Immature natural killer cell (primary cell): Measurements from ENCODE around the gene TXNRD1. TPM values are rescaled to one million over a fixed set of nuclear protein-coding genes. Genes with fewer than 3 reads are reported as not detected.
"Not testable (repeated sequence)": the region's sequence is repeated elsewhere in the genome, so short reads cannot be mapped to it uniquely, and the experiment has no call there.

Source experiments
- DNase-seq, 3 donors: peaks; one replicate each; pipeline ENCODE4 v3.0.0; 2022; ENCODE audit warnings: mixed read lengths in 1 of 3
- H3K27ac Mint-ChIP-seq, 6 donors: one replicate each; pipeline ENCODE4 v1.8.0; 2020; ENCODE audit warnings: mixed read lengths in 6 of 6, mild to moderate bottlenecking in 5 of 6, inconsistent platforms in 4 of 6, moderate library complexity in 3 of 6
- H3K27me3 Mint-ChIP-seq, 3 donors: one replicate each; pipeline ENCODE4 v1.8.0; 2020 to 2021; ENCODE audit warnings: low read depth in 3 of 3, mild to moderate bottlenecking in 3 of 3, mixed read lengths in 3 of 3, moderate library complexity in 3 of 3, inconsistent platforms in 1 of 3
- H3K36me3 Mint-ChIP-seq, 3 donors: one replicate each; pipeline ENCODE4 v1.8.0; 2020; ENCODE audit warnings: mixed read lengths in 3 of 3, inconsistent platforms in 2 of 3, mild to moderate bottlenecking in 2 of 3
- H3K4me1 Mint-ChIP-seq, 2 donors: one replicate each; pipeline ENCODE4 v1.8.0; 2020; ENCODE audit warnings: inconsistent platforms in 2 of 2, mild to moderate bottlenecking in 2 of 2, mixed read lengths in 2 of 2, moderate library complexity in 1 of 2
- H3K4me3 Mint-ChIP-seq, 5 donors: one replicate each; pipeline ENCODE4 v1.8.0; 2020; ENCODE audit warnings: mild to moderate bottlenecking in 5 of 5, mixed read lengths in 5 of 5, inconsistent platforms in 3 of 5, moderate library complexity in 3 of 5
- H3K9me3 Mint-ChIP-seq, 6 donors: one replicate each; pipeline ENCODE4 v1.8.0; 2020; ENCODE audit warnings: mild to moderate bottlenecking in 6 of 6, mixed read lengths in 6 of 6, inconsistent platforms in 4 of 6, moderate library complexity in 3 of 6
- polyA plus RNA-seq, 3 donors: library from polyadenylated mRNA; unstranded; fragments of 300-500 nt; fragmentation: Illumina TruSeq; gene quantifications; one replicate each; pipeline ENCODE4 v1.2.3, GENCODE V29; 2021

TXNRD1 gene
- polyA plus RNA-seq, 3 donors from 2014 or later, result 30.4 to 53.7 (median 51.0) TPM

DNA sequence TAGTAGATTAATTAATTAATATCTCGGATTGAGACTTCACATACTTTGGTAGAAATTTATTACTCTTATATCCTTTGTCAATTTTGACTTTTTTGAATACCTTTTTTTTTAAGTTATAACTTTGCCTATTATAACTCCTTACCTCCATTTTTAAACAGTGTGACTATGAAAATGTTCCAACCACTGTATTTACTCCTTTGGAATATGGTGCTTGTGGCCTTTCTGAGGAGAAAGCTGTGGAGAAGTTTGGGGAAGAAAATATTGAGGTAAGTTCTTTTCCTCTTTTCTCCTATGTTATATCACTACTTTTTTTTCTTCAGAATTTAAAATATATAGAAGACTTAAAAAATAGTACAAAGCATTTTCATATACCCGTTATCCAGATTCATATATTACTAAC, 115.8 kb downstream of the TXNRD1 start:
- no peaks in the 10 kb centered on the region for H3K4me1 Mint-ChIP-seq

DNA sequence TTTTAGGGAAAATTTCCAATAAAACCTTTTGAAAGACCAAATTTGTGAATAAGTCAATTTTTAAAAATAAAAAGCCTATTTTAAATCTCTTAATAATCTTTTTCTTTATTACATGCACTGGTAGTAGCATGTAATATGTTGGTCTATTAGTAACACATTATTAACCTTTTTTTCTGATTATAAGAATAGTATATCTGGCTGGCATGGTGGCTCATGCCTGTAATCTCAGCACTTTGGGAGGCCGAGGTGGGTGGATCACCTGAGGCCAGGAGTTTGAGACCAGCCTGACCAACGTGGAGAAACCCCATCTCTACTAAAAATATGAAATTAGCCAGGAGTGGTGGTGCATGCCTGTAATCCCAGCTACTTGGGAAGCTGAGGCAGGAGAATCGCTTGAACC, 116.7 kb downstream of the TXNRD1 start:
- H3K27ac Mint-ChIP-seq, H3K9me3 Mint-ChIP-seq, H3K4me3 Mint-ChIP-seq, H3K27me3 Mint-ChIP-seq, DNase-seq, H3K4me1 Mint-ChIP-seq: not testable (repeated sequence)
- peaks cover 9 to 26% (median 16%) of the 10 kb centered on the region in 3 donors for H3K36me3 Mint-ChIP-seq

More for the DNA sequence above, 115.8 kb downstream of the TXNRD1 start:
- no peaks in the 10 kb centered on the region for H3K9me3 Mint-ChIP-seq
- no peak overlapping the region for H3K27ac Mint-ChIP-seq
- no peaks in the 10 kb centered on the region for H3K27me3 Mint-ChIP-seq
- peaks cover 14 to 28% (median 21%) of the 10 kb centered on the region in 3 donors for H3K36me3 Mint-ChIP-seq
- no peak for DNase-seq
- H3K4me3 Mint-ChIP-seq, result no peak overlapping the region

DNA sequence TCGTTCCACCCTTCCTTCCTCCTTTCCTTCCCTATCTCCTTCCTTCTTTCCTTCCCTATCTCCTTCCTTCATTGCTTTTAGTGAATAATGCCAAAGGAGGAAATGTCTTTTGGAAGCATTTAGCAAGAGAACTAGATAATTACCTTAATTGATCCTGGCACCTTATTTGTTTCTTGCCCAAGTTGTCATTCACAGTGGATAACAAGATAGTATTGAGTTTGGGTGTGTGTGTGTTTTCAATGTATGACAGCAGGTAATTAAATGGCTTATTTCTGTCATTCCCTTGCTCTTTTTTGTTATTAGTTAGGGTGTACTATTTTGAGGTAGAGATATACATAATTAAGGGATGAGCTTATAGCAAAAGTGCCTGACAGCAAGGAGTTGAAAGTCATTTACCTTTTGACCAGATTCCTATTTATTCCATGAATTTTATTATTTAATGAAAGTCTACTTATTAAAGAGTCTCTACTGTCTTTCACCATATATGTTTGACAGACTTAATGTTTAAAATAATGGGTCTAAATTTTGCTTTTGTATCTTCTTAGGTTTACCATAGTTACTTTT, 118.2 kb downstream of the TXNRD1 start:
- Mint-ChIP-seq H3K27ac (no peak overlapping the region), H3K4me1 (no peaks in the 10 kb centered on the region), H3K27me3 (no peaks in the 10 kb centered on the region), H3K4me3 (no peak overlapping the region), H3K9me3 (no peaks in the 10 kb centered on the region), H3K36me3 (peaks cover 4 to 22% (median 9%) of the 10 kb centered on the region in 3 donors)
- DNase-seq, result no peak

DNA sequence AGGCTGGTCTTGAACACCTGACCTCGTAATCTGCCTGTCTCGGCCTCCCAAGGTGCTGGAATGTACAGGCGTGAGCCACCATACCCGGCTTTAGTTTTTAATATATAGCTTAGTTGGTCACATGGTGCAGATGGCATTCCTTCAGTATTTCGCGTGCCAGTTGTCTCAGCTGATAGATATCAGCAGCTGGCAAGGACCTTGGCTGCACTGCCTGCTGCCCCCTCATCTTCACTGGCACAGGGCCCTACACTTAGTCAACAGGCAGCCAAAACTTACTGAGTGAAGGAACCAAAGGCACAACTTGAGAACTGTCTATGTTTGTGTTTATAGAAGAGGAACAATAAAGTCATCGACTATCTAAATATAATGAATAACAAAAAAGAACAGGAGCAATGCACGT, 119.0 kb downstream of the TXNRD1 start:
- Mint-ChIP-seq H3K27ac (no peak overlapping the region), H3K4me1 (no peaks in the 10 kb centered on the region), H3K4me3 (no peak overlapping the region), H3K27me3 (no peaks in the 10 kb centered on the region), H3K9me3 (no peaks in the 10 kb centered on the region), H3K36me3 (peaks cover 6 to 23% (median 11%) of the 10 kb centered on the region in 3 donors)
- no peak for DNase-seq

DNA sequence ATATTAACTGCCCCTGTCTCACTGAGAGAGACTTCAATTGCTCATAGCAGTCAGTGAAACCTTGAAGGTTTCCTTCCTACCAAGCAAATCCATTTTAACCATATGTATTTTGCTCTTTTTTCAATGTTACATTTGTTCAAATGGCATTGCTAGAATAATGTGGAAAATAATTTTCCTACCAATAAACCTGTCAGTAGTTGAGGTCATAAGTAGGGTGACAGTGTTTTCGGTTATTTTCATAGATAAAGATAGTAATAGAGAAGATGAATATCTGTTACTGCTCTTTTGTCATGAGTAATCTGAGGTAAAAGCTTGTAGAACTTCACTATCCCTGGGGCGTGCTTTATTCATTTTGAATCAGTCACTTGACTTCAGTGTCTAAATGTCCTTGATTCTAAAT, 120.5 kb downstream of the TXNRD1 start:
- H3K27ac Mint-ChIP-seq, result no peak overlapping the region
- H3K4me3 Mint-ChIP-seq, result no peak overlapping the region
- H3K4me1 Mint-ChIP-seq, result no peaks in the 10 kb centered on the region
- H3K9me3 Mint-ChIP-seq, result no peaks in the 10 kb centered on the region
- DNase-seq, result no peak
- H3K27me3 Mint-ChIP-seq, result no peaks in the 10 kb centered on the region
- peaks cover 9 to 36% (median 19%) of the 10 kb centered on the region in 3 donors for H3K36me3 Mint-ChIP-seq

DNA sequence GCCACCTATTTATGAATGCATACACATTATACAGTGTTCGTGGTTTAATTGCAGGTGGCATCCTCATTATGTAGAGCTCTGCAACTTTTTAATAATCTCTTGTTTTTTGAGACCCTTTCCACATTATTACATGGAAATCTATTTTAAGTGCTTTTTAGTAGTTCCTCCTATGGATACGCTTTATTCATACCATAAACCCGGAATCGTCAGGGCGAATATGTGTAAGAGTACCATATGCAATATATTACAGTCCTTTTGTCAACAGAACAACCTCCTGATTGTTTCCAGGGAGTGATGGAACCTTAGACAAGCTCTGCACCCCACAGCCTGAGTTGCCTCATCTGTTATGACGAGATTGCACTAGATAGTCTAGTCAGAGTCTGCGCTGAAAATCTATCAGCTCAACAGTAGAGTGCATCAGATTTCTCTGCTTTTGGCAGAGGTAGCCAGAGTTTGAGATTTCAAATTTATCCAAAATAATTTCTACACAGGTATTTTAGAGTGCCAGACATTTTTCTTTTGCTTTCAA, 121.5 kb downstream of the TXNRD1 start:
- H3K36me3 Mint-ChIP-seq, result peaks cover 9 to 38% (median 20%) of the 10 kb centered on the region in 3 donors
- no peaks in the 10 kb centered on the region for H3K27me3 Mint-ChIP-seq
- H3K4me1 Mint-ChIP-seq, result no peaks in the 10 kb centered on the region
- no peak overlapping the region for H3K4me3 Mint-ChIP-seq
- no peaks in the 10 kb centered on the region for H3K9me3 Mint-ChIP-seq
- H3K27ac Mint-ChIP-seq, result peak overlapping the region in 1 of 6 donors; percentile 28
- DNase-seq, result no peak

DNA sequence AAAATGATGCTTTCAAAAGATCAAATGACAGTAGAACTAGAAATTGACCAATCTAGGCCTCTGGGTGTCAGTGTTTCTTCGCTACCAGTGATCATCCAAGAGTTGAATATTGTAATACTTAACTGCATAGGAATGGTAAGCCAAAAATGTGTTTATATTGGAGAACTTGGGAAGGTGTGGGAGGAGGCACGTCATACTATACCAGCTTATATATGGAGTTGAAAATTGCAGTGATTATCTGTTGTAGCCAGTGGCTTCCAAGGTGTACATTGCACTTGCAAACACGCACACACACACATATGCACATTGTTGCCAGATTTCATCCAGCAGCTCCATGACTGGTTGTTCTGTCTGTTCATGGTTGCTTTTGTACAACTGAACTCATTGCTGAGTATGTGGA, 124.1 kb downstream of the TXNRD1 start:
- Mint-ChIP-seq H3K4me3 (no peak overlapping the region), H3K4me1 (no peaks in the 10 kb centered on the region), H3K27ac (no peak overlapping the region), H3K27me3 (no peaks in the 10 kb centered on the region), H3K9me3 (no peaks in the 10 kb centered on the region), H3K36me3 (peaks cover 8 to 38% (median 28%) of the 10 kb centered on the region in 3 donors)
- no peak for DNase-seq

DNA sequence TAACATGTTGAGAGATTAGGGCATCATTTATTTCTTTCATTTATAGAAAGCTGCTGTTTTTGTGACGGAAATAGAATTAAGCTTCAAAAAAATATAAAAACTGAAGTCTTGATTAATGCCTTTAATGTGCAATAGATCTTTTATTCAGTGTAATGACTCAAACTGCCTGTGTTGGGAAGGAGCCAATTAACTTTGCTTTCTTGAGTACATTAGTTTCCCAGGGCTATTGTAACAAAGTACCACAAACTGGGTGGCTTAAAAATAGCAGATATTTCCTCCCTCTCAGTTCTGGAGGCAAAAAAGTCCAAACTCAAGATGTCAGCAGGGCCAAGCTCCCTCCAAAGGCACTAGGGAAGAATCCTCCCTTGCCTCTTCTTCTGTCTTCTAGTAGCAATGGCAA, 124.6 kb downstream of the TXNRD1 start:
- DNase-seq, result no peak
- no peaks in the 10 kb centered on the region for H3K9me3 Mint-ChIP-seq
- H3K4me3 Mint-ChIP-seq, result no peak overlapping the region
- no peaks in the 10 kb centered on the region for H3K4me1 Mint-ChIP-seq
- peaks cover 5 to 34% (median 25%) of the 10 kb centered on the region in 3 donors for H3K36me3 Mint-ChIP-seq
- H3K27me3 Mint-ChIP-seq, result no peaks in the 10 kb centered on the region
- H3K27ac Mint-ChIP-seq, result peak overlapping the region in 1 of 6 donors; percentile 31

DNA sequence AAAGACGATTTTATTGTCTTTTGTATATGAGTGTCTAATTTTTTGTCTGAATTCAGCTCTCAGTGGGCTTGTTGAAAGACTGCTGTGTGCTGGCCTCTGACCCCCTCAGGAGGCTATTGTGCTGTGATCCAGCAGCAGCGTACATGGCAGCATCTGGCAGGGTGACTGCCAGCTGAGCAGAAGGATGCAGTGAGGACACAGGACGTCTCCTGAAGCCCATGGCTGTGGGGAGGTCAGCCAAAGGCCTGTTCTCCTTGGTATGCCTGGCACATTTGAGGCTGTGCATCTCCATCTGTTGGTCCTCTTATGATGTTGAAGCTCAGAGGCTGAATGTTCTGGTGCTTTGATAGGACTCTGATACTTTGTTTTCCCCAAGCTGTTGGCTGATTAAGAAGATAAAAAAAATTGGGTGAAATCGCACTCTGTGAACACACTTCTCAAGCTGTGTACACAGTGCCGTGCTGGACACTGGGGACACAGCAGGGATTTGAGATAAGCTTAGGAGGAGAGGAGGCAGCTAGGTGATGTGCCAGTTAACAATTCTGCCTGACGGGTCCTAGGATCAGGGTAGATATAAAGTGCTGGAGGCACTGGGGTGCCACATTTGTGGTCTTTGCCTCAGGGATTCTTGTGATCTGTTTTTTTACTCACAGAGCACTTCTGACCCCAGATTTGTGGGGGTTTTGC, 125.5 kb downstream of the TXNRD1 start:
- no peak for DNase-seq
- Mint-ChIP-seq H3K27ac (no peak overlapping the region), H3K4me3 (no peak overlapping the region), H3K4me1 (no peaks in the 10 kb centered on the region), H3K27me3 (no peaks in the 10 kb centered on the region), H3K9me3 (no peaks in the 10 kb centered on the region), H3K36me3 (peaks cover 5 to 34% (median 25%) of the 10 kb centered on the region in 3 donors)

DNA sequence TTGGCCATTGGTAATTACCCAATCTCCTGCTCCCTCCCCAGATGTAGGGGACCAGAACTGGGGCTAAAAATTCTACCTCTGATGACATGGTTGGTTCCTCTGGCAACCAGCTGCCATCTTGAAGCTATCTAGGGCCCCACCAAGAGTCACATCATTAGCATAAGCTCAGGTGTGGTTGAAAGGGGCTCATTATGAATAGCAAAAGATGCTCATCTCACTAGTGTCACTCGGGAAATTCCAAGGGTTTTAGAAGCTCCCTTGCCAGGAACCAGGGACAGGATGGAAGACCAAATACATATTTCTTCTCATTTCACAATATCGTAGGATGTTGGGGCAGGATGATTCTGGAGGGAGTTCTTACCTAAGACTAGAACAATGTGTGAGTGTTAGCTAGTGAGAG, 126.6 kb downstream of the TXNRD1 start:
- no peaks in the 10 kb centered on the region for H3K4me1 Mint-ChIP-seq
- no peak for DNase-seq
- H3K36me3 Mint-ChIP-seq, result peaks cover 5 to 32% (median 25%) of the 10 kb centered on the region in 3 donors
- no peaks in the 10 kb centered on the region for H3K27me3 Mint-ChIP-seq
- no peak overlapping the region for H3K4me3 Mint-ChIP-seq
- no peaks in the 10 kb centered on the region for H3K9me3 Mint-ChIP-seq
- H3K27ac Mint-ChIP-seq, result no peak overlapping the region

DNA sequence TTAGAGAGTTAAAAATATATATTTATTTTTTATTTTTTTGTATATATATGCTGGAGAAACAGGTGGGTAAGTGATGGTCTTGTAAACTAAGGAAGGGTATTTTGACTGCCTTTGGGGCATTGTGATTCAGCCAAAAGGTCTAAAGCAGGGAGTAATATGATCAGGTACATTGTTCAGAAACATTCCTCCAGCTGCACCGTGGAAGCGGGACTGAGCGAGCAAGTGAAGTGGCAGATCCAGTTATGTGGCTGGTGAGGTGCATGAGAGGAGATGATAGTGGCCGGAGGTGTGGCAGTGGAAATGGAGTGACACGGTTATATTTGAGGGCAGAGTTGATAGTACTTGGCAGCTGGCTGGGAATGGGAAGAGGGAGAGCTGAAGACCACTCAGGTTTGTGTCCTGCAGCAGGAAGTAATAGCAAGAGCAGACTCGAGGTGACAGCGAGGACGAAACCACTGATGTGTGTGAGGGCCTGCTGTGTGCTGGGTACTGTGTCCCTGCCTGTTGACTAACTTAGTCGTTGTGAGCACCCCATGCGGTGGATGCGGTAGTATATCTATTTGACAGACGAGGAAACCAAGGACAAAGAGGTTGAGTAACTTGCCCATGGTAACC, 127.2 kb downstream of the TXNRD1 start:
- DNase-seq, result no peak
- Mint-ChIP-seq H3K4me3 (no peak overlapping the region), H3K4me1 (no peaks in the 10 kb centered on the region), H3K36me3 (peaks cover 5 to 29% (median 25%) of the 10 kb centered on the region in 3 donors), H3K27ac (no peak overlapping the region), H3K9me3 (no peaks in the 10 kb centered on the region), H3K27me3 (no peaks in the 10 kb centered on the region)

DNA sequence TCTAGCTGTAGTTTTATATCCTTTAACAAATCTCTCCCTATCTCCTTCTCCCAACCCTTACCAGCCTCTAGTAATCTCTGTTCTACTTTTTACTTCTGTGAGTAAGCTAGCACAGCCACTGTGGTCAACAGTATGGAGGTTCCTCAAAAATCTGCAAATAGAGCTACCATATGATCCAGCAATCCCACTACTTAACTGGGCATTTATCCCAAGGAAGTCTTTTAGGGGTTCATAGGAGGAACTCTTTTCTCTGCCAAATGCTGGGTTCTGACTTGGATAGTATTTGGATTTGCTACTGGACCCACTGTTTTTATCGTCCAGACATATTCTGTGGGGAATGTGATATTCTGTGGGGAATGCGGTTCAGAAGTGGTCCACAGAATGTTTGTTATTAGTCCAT, 129.1 kb downstream of the TXNRD1 start:
- Mint-ChIP-seq H3K36me3 (peaks cover 2 to 29% (median 26%) of the 10 kb centered on the region in 3 donors), H3K4me3 (no peak overlapping the region), H3K9me3 (no peaks in the 10 kb centered on the region), H3K4me1 (no peaks in the 10 kb centered on the region), H3K27ac (peak overlapping the region in 1 of 6 donors; percentile 4), H3K27me3 (no peaks in the 10 kb centered on the region)
- no peak for DNase-seq

DNA sequence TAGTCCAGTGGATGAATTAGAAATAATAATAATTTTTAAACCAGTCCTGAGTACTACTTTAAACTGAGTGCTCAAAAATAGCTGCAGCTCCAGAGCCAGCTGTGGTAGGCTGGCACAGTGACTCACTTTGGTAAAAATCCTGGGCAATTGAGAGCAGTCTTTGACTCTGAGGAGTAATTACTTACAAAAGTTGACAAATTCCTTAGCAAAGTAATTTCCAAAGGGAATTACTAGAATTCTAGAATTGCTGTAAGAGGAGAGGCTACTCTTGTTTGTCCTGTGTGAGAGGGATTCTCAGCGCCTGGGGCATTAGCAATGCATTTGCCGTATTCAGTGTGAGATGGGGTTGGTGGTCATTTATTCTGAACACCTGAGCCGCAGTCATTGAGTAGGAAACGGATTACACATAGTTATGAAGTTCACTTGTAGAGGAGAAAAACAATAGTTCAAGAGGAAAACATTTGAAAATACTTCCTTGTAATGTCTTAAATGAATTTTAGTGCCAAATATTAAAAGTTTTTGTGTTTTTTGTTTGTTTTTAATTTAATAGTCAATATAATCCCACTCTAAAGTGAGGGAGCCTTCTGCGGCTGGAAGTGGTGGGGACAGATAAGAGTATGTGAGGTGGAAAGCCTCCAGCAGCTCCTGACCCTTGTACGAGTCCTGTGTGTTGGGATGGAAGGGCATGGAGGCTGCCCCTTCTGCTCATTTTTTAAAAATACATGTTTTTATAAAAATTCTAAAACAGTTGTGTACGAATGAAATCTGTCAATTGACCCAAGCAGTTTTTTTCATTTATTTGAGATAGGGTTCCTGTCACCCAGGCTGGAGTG, 129.9 kb downstream of the TXNRD1 start:
- Mint-ChIP-seq H3K9me3 (no peaks in the 10 kb centered on the region), H3K27me3 (no peaks in the 10 kb centered on the region), H3K27ac (no peak overlapping the region), H3K36me3 (peaks cover 0 to 22% (median 22%) of the 10 kb centered on the region in 3 donors), H3K4me1 (no peaks in the 10 kb centered on the region), H3K4me3 (no peak overlapping the region)
- DNase-seq, result no peak
